CD4-positive, alpha-beta memory T cell (primary cell): ENCODE data around the gene DDR2. TPM values are rescaled to one million over a fixed set of nuclear protein-coding genes. Genes with fewer than 3 reads are reported as not detected.
"Not testable (repeated sequence)": the region's sequence is repeated elsewhere in the genome, so short reads cannot be mapped to it uniquely, and the experiment has no call there.

Experiments used
- CTCF ChIA-PET: fragments of 350-600 bp; sonication (Branson Sonifier 250); formaldehyde crosslinking; loops from one replicate; lab custom pipeline; 2021; ENCODE audit warnings: inconsistent platforms; ENCODE audit not compliant: partially characterized antibody; lab: Charles Lee
- POLR2A ChIA-PET: fragments of 350-600 bp; sonication (Branson Sonifier 250); formaldehyde crosslinking; loops from one replicate; lab custom pipeline; 2021; ENCODE audit not compliant: partially characterized antibody; lab: Charles Lee
- DNase-seq, 5 donors: peaks; one replicate each; pipeline versions ENCODE4 v3.0.0 to v3.0.0-alpha.2; 2020 to 2022; ENCODE audit warnings: mixed read lengths in 1 of 5
- H3K27ac ChIP-seq: one replicate; pipeline ENCODE4 v1.7.0; 2013; ENCODE audit warnings: low read depth, low read length
- H3K27me3 ChIP-seq: 2 replicates; pipeline ENCODE4 v1.7.0; 2013; ENCODE audit warnings: mild to moderate bottlenecking, low read length, moderate library complexity; ENCODE audit not compliant: insufficient read depth
- H3K36me3 ChIP-seq: 2 replicates; pipeline ENCODE4 v1.7.0; 2013; ENCODE audit warnings: mild to moderate bottlenecking, low read length, moderate library complexity; ENCODE audit not compliant: insufficient read depth
- H3K4me1 ChIP-seq: 2 replicates; pipeline ENCODE4 v1.7.0; 2013; ENCODE audit warnings: mild to moderate bottlenecking, low read length, moderate library complexity; ENCODE audit not compliant: insufficient read depth
- H3K4me3 ChIP-seq, 2 donors: one replicate each; pipeline ENCODE4 v1.7.0; 2013; ENCODE audit warnings: low read length in 2 of 2, mild to moderate bottlenecking in 1 of 2
- H3K9me3 ChIP-seq, 2 donors: one replicate each; pipeline ENCODE4 v1.7.0; 2013; ENCODE audit warnings: low read length in 2 of 2, control low read depth in 1 of 2; ENCODE audit not compliant: control insufficient read depth in 1 of 2
- H3K27ac Mint-ChIP-seq, 7 donors: one replicate each; pipeline ENCODE4 v1.8.0; 2020 to 2021; ENCODE audit warnings: mixed read lengths in 7 of 7, mild to moderate bottlenecking in 6 of 7, inconsistent platforms in 3 of 7, moderate library complexity in 3 of 7
- H3K27me3 Mint-ChIP-seq, 2 donors: one replicate each; pipeline ENCODE4 v1.8.0; 2020 to 2021; ENCODE audit warnings: mixed read lengths in 2 of 2
- H3K36me3 Mint-ChIP-seq, 2 donors: one replicate each; pipeline ENCODE4 v1.8.0; 2020 to 2021; ENCODE audit warnings: mixed read lengths in 2 of 2, inconsistent platforms in 1 of 2, mild to moderate bottlenecking in 1 of 2
- H3K4me1 Mint-ChIP-seq, 4 donors: one replicate each; pipeline ENCODE4 v1.8.0; 2020 to 2021; ENCODE audit warnings: mixed read lengths in 4 of 4, mild to moderate bottlenecking in 1 of 4
- H3K4me3 Mint-ChIP-seq, 8 donors: one replicate each; pipeline ENCODE4 v1.8.0; 2020 to 2021; ENCODE audit warnings: mixed read lengths in 8 of 8, mild to moderate bottlenecking in 7 of 8, moderate library complexity in 6 of 8, inconsistent platforms in 3 of 8
- H3K9me3 Mint-ChIP-seq, 8 donors: one replicate each; pipeline ENCODE4 v1.8.0; 2020 to 2021; ENCODE audit warnings: mixed read lengths in 8 of 8, mild to moderate bottlenecking in 5 of 8, inconsistent platforms in 3 of 8, moderate library complexity in 1 of 8
- intact Hi-C: fragments of 100-400 bp; cut with micrococcal nuclease; formaldehyde crosslinking; loops from one replicate; pipeline ENCODE4 v1.15.1; 2023
- polyA plus RNA-seq, 2 donors: library from polyadenylated mRNA; unstranded; fragments of 300-500 nt; fragmentation: Illumina TruSeq; gene quantifications; one replicate each; pipeline ENCODE4 v1.2.3, GENCODE V29; 2021
- total RNA-seq, 2 experiments: library from RNA; stranded (reverse); gene quantifications; one replicate each; pipeline ENCODE4 v1.2.3, GENCODE V29; 2021

DDR2 gene
- total and polyA plus RNA-seq, 4 experiments from 2014 or later = 0.18 to 0.53 (median 0.47) TPM; not detected in 1

DNA sequence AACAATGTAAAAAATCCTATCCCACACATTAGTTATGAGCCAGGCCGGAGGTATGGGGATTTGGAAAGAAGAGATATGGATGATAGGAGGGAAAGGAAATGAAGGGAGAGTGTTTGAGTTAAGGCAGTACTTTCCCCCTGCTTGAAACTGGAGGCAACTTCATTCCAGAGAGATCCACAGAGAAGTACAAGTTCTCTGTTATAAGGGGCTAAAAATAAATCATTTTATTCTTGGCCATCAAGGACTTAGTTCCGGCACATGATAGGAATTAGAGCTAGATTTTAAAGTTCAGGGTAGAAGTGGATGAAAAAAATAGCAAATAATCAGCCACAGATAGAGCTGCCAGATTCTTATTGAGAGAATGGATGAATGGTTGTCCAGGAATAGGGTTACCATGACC is 185.9 kb downstream of the DDR2 start:
- DNase-seq, H3K9me3 Mint-ChIP-seq, H3K36me3 ChIP-seq, CTCF ChIA-PET, H3K4me3 ChIP-seq, H3K27ac ChIP-seq, H3K4me3 Mint-ChIP-seq, H3K9me3 ChIP-seq, H3K27me3 Mint-ChIP-seq, intact Hi-C loops, H3K27me3 ChIP-seq, H3K27ac Mint-ChIP-seq, POLR2A ChIA-PET: not testable (repeated sequence)
- peaks cover 14% of the 10 kb centered on the region for H3K4me1 ChIP-seq
- H3K4me1 Mint-ChIP-seq = peaks cover 6 to 13% (median 12%) of the 10 kb centered on the region in 4 donors
- H3K36me3 Mint-ChIP-seq = peaks cover 0 to 12% of the 10 kb centered on the region in 2 donors

DNA sequence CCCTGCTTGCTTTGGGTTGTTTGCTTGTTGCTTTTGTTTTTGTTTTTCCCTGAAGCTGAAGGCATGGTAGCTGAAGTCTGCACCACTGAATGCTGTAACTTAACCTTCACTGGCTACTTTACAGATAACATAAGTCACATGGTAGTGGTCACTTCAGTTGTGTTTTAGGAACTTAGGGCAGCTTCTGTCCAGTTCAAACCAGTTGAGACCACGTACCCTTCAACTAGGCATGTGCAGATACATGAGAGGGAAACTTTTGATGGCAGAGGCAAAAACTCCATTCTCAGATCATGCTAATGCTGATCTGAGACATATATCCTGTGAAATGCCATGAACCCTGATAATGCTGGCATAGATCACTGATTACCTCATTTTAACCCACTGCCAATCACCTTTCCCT is 186.4 kb downstream of the DDR2 start:
- H3K27ac ChIP-seq, DNase-seq, H3K4me3 ChIP-seq, H3K4me3 Mint-ChIP-seq, POLR2A ChIA-PET, H3K36me3 ChIP-seq, H3K9me3 ChIP-seq, H3K27me3 ChIP-seq, H3K9me3 Mint-ChIP-seq, CTCF ChIA-PET, intact Hi-C loops, H3K27ac Mint-ChIP-seq: not testable (repeated sequence)
- peaks cover 9 to 17% (median 13%) of the 10 kb centered on the region in 4 donors for H3K4me1 Mint-ChIP-seq
- peaks cover 0 to 12% of the 10 kb centered on the region in 2 donors for H3K36me3 Mint-ChIP-seq
- peaks cover 15% of the 10 kb centered on the region for H3K4me1 ChIP-seq
- peaks cover 7 to 11% of the 10 kb centered on the region in 2 donors for H3K27me3 Mint-ChIP-seq

DNA sequence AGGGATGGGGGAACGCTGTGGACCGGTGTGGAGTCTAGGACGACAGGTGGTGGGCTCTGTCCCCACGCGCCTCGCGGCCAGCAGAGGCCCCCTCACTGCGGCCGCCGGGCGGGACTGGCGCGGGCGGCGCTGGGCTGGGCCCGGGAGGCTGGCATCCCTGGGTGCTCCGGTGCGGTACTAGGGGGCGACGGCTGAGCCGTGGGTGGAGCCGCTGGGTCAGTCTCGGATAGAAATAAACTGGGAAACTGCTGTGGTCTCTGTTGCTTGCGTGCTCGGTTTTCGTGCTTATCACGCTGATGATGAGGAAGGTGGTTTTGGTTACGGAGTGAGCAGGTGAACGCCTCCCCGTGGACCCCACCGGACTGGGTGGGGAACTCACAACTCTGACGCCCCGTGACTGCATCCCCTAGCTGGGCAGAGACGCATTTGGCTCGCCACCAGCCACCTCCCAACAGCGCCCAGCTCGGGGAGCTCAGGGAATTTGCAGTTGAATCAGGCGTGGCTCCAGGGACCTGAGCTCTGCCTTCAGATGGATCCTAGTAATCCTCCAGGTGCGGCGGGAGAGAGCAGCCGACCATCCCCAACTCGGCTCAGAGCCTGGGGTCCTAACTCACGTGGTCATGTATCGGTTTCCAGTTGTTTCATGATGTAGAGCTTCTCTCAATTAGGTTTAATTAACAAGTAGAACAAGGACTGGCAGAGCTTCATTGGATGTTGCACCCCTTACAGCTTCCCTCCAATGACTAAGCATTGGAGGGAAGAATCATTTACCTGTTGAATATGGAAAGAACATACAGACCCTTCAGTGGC is 190.3 kb downstream of the DDR2 start:
- POLR2A ChIA-PET = no interaction called here
- intact Hi-C loops = no loop called here
- Histone ChIP-seq H3K27ac (no peak overlapping the region), H3K36me3 (no peaks in the 10 kb centered on the region), H3K9me3 (no peaks in the 10 kb centered on the region), H3K4me1 (peaks cover 15% of the 10 kb centered on the region), H3K4me3 (peak overlapping the region in 1 of 2 donors; percentile 11), H3K27me3 (peaks cover 4% of the 10 kb centered on the region)
- CTCF ChIA-PET = interaction anchor here (1.6 kb wide), 1 partner anchor 31 kb away, joined by 5 read pairs; no protein-coding TSS in a partner anchor
- H3K27me3 Mint-ChIP-seq = peaks cover 11 to 19% of the 10 kb centered on the region in 2 donors
- H3K9me3 Mint-ChIP-seq = peaks cover 0 to 2% (median 0%) of the 10 kb centered on the region in 8 donors
- peaks cover 10 to 17% (median 13%) of the 10 kb centered on the region in 4 donors for H3K4me1 Mint-ChIP-seq
- H3K27ac Mint-ChIP-seq = peak overlapping the region in 2 of 7 donors; percentile 39 to 68
- no peaks in the 10 kb centered on the region for H3K36me3 Mint-ChIP-seq
- peak in 1 of 5 donors; percentile 22 for DNase-seq
- H3K4me3 Mint-ChIP-seq = peak overlapping the region; percentile 62 to 83 (median 72)

DNA sequence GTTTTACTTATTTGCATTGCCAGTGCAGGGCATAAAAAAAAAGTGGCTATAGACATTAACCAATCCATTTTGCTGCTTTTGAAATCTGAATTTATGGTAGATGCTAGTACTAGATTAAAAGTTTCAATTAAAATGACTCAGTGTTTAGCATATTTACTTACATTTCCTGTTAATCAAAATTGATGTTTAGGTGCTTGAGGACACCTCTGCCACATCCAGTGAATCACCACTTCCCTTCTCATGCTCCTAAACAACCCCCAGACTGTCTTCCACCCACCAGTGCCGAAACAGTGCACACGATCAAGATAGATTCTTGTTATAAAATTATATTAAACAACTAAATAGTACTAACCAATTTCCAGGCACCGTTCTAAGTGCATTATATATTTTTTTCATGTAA is 191.0 kb downstream of the DDR2 start:
- H3K27ac Mint-ChIP-seq = peak overlapping the region in 1 of 7 donors; percentile 36
- no peaks in the 10 kb centered on the region for H3K36me3 Mint-ChIP-seq
- H3K27me3 ChIP-seq = peaks cover 4% of the 10 kb centered on the region
- H3K4me3 Mint-ChIP-seq = peak overlapping the region in 6 of 8 donors; percentile 1 to 70 (median 46)
- peaks cover 11 to 20% of the 10 kb centered on the region in 2 donors for H3K27me3 Mint-ChIP-seq
- peaks cover 0 to 2% (median 0%) of the 10 kb centered on the region in 8 donors for H3K9me3 Mint-ChIP-seq
- intact Hi-C loops = no loop called here
- H3K36me3 ChIP-seq = no peaks in the 10 kb centered on the region
- POLR2A ChIA-PET = no interaction called here
- peaks cover 10 to 17% (median 13%) of the 10 kb centered on the region in 4 donors for H3K4me1 Mint-ChIP-seq
- H3K4me3 ChIP-seq = no peak overlapping the region
- peak in 1 of 5 donors; percentile 2 for DNase-seq
- H3K9me3 ChIP-seq = no peaks in the 10 kb centered on the region
- no peak overlapping the region for H3K27ac ChIP-seq
- H3K4me1 ChIP-seq = peaks cover 15% of the 10 kb centered on the region
- CTCF ChIA-PET = interaction anchor here (1.6 kb wide), 1 partner anchor 31 kb away, joined by 5 read pairs; no protein-coding TSS in a partner anchor

- POLR2A ChIA-PET = no interaction called here
- DNase-seq = no peak
- peak overlapping the region in 1 of 8 donors; percentile 2 for H3K4me3 Mint-ChIP-seq
- Histone ChIP-seq H3K9me3 (no peaks in the 10 kb centered on the region), H3K4me1 (peaks cover 15% of the 10 kb centered on the region), H3K27ac (no peak overlapping the region), H3K4me3 (no peak overlapping the region), H3K36me3 (no peaks in the 10 kb centered on the region), H3K27me3 (peaks cover 4% of the 10 kb centered on the region)
- CTCF ChIA-PET = interaction anchor here (1.6 kb wide), 1 partner anchor 30 kb away, joined by 5 read pairs; no protein-coding TSS in a partner anchor
- intact Hi-C loops = no loop called here
- H3K36me3 Mint-ChIP-seq = no peaks in the 10 kb centered on the region
- peaks cover 0 to 2% (median 0%) of the 10 kb centered on the region in 8 donors for H3K9me3 Mint-ChIP-seq
- H3K4me1 Mint-ChIP-seq = peaks cover 10 to 17% (median 13%) of the 10 kb centered on the region in 4 donors
- H3K27me3 Mint-ChIP-seq = peaks cover 11 to 24% of the 10 kb centered on the region in 2 donors
- no peak overlapping the region for H3K27ac Mint-ChIP-seq
Measured at GRCh38 chr1:162823771-162824525, 191.7 kb downstream of the DDR2 start.

GRCh38 chr1:162829268-162829667 is 197.0 kb downstream of the DDR2 start:
- H3K27me3 ChIP-seq = no peaks in the 10 kb centered on the region
- no peak for DNase-seq
- H3K27ac ChIP-seq = no peak overlapping the region
- no peaks in the 10 kb centered on the region for H3K36me3 ChIP-seq
- ChIA-PET POLR2A (no interaction called here), CTCF (interaction anchor here (1.0 kb wide), 1 partner anchor 20 kb away, joined by 3 read pairs; no protein-coding TSS in a partner anchor)
- Mint-ChIP-seq H3K4me1 (no peaks in the 10 kb centered on the region), H3K27me3 (peaks cover 6 to 21% of the 10 kb centered on the region in 2 donors), H3K36me3 (no peaks in the 10 kb centered on the region), H3K27ac (no peak overlapping the region), H3K4me3 (no peak overlapping the region), H3K9me3 (peaks cover 0 to 2% (median 0%) of the 10 kb centered on the region in 8 donors)
- no peaks in the 10 kb centered on the region for H3K4me1 ChIP-seq
- no peak overlapping the region for H3K4me3 ChIP-seq
- intact Hi-C loops = no loop called here
- no peaks in the 10 kb centered on the region for H3K9me3 ChIP-seq

GRCh38 chr1:162832470-162832869 is 200.2 kb downstream of the DDR2 start:
- no peaks in the 10 kb centered on the region for H3K36me3 ChIP-seq
- no peak overlapping the region for H3K27ac ChIP-seq
- Mint-ChIP-seq H3K9me3 (peaks cover 0 to 5% (median 0%) of the 10 kb centered on the region in 8 donors), H3K27me3 (peaks cover 2 to 13% of the 10 kb centered on the region in 2 donors), H3K4me3 (no peak overlapping the region), H3K27ac (no peak overlapping the region), H3K4me1 (peaks cover 0 to 2% (median 0%) of the 10 kb centered on the region in 4 donors), H3K36me3 (no peaks in the 10 kb centered on the region)
- no peak overlapping the region for H3K4me3 ChIP-seq
- no peaks in the 10 kb centered on the region for H3K27me3 ChIP-seq
- intact Hi-C loops = no loop called here
- H3K9me3 ChIP-seq = no peaks in the 10 kb centered on the region
- DNase-seq = no peak
- H3K4me1 ChIP-seq = no peaks in the 10 kb centered on the region
- CTCF ChIA-PET = interaction anchor here (0.6 to 3.0 kb wide), 3 partner anchors 15 to 345 kb away, joined by 3 to 20 read pairs (median 3); no protein-coding TSS in a partner anchor
- POLR2A ChIA-PET = no interaction called here
